T47D (cell line): ENCODE results near the gene MOB3A.

Experiments used
- DNase-seq, 2 experiments: peaks; one replicate each; pipeline versions ENCODE4 v3.0.0 to v3.0.0-alpha.2; 2011 to 2012; ENCODE audit warnings: low read depth in 1 of 2, low spot score in 1 of 2
- JUND ChIP-seq: IDR thresholded peaks from 2 replicates; pipeline ENCODE4 v1.6.1; 2012; ENCODE audit warnings: low read depth
- in situ Hi-C: cut with HindIII; loops from 2 replicates; pipeline ENCODE4 v1.10.0; 2016; ENCODE audit warnings: low sequenced_read_pairs, low pct_unique_long_range_greater_than_20kb

Gene MOB3A

GRCh38 chr19:2077833-2078619 is 18.1 kb downstream of the MOB3A start:
- DNase-seq = no peak
- in situ Hi-C loops = no loop called here
- no peak for TF ChIP-seq JUND

GRCh38 chr19:2077398-2077797 is 18.7 kb downstream of the MOB3A start:
- in situ Hi-C loops = no loop called here
- no peak for TF ChIP-seq JUND
- DNase-seq = no peak

- in situ Hi-C loops = no loop called here
- no peak for DNase-seq
- no peak for TF ChIP-seq JUND
Observed at GRCh38 chr19:2076526-2076944, 19.6 kb downstream of the MOB3A start.

GRCh38 chr19:2072757-2073551 is 23.2 kb downstream of the MOB3A start:
- in situ Hi-C loops = no loop called here
- no peak for TF ChIP-seq JUND
- DNase-seq = no peak

- no peak for DNase-seq
- in situ Hi-C loops = no loop called here
- no peak for TF ChIP-seq JUND
Observed at GRCh38 chr19:2070986-2071673, 25.0 kb downstream of the MOB3A start.

GRCh38 chr19:2070436-2070827 is 25.7 kb downstream of the MOB3A start:
- no peak for DNase-seq
- no peak for TF ChIP-seq JUND
- in situ Hi-C loops = no loop called here

GRCh38 chr19:2064788-2065524 is 31.2 kb downstream of the MOB3A start:
- no peak for TF ChIP-seq JUND
- in situ Hi-C loops = no loop called here
- DNase-seq = no peak

GRCh38 chr19:2064395-2064787 is 31.7 kb downstream of the MOB3A start:
- no peak for TF ChIP-seq JUND
- no peak for DNase-seq
- in situ Hi-C loops = no loop called here

- no peak for TF ChIP-seq JUND
- in situ Hi-C loops = no loop called here
- DNase-seq = no peak
Observed at GRCh38 chr19:2063824-2064223, 32.3 kb downstream of the MOB3A start.

- DNase-seq = no peak
- in situ Hi-C loops = no loop called here
- TF ChIP-seq JUND = no peak
Observed at GRCh38 chr19:2062770-2063169, 33.4 kb downstream of the MOB3A start.

GRCh38 chr19:2062389-2062729 is 33.8 kb downstream of the MOB3A start:
- in situ Hi-C loops = no loop called here
- no peak for TF ChIP-seq JUND
- DNase-seq = no peak
